Cardiac septum (tissue), 1 donor: ENCODE data around the gene PYCR2. TPM values are rescaled to one million over a fixed set of nuclear protein-coding genes. Genes with fewer than 3 reads are reported as not detected.
A peak's percentile ranks its signal among the peaks of the same experiment; 100 is the strongest.

Experiments used
- DNase-seq: peaks from one replicate; pipeline ENCODE4 v3.0.0-alpha.2; 2020; ENCODE audit warnings: low spot score
- intact Hi-C: fragments of 100-400 bp; cut with DNase I; formaldehyde crosslinking; loops from one replicate; pipeline ENCODE4 v1.14.0; 2022
- total RNA-seq: library from RNA; stranded (reverse); fragmentation: NEBNext Ultra II Directional; extraction: Animal tissue kit (Norgen Biotek cat#: 25700); gene quantifications from one replicate; pipeline ENCODE4 v1.2.1, GENCODE V29; 2021
- donor health status: DM: no; HTN: no; CAD: no.

PYCR2 gene
- total RNA-seq, 1 donor from 2014 or later, result 68.6 TPM

DNA sequence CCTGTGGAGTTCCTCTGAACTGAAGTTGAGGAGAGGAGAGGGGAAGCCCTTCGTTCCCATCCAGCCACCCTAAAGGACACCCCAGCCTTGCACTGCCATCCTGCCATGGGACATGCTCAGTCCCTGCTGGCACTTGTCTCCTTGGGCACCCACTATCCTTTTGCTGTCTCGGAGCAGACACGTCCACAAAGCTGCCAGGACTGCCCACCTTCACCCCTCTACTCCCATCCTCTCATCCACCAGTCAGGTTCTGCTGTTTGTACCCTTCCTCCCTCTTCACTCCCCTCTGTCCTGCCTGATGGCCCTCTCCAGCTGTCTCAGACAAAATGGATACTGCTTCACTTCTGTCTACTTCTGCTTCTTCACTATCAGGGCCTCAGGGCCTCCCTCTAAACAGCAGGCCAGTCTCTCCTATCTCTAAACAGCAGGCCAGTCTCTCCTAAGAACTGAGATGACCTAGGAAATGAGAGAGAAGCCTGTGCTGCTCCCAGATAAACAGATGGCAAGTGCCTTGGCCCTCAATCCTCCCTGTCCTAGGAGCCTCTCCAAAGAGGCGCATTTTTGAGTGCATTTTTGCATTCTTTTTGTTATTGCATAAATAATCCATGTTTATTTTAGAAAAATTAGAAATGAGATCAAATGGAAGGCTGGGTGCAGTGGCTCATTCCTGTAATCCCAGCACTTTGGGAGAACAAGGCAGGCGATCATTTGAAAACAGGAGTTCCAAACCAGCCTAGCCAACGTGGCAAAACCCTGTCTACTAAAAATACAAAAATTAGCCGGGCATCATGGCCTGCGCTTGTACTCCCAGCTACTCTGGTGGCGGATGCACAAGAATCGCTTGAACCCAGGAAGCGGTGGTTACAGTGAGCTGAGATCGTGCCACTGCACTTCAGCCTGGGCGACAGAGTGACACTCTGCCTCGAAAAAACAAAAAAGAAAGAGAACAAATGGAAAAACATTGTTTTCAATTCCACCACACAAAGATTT, 4.4 kb upstream of the PYCR2 start:
- intact Hi-C loops, result no loop called here
- no peak for DNase-seq

DNA sequence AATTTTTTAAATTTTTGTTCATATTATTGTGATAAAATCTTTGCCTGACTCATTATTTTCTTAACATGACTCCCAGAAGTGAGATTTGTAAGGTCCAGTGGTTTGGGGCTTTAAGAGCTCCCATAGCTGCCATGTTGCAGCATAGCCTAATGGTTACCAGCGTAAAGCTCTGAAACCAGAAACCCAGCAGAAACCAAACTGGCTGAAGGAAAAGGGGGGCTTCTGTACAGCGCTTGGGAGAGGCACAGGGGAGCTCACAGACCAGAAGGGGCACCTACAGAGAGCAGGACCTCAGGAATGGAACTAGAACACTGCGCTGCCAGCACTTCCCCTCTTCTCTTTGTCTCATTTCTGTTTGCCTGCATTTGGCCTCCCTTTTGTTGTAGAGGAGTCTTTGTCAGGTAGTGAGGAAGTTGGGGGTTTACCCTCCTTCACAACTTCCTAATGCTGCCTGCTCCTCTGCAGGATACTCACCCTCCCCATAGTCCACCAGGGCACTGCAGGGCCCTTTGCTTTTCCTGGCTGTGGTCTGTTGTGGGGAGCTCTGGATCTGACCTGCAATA, 2.6 kb upstream of the PYCR2 start:
- intact Hi-C loops, result no loop called here
- DNase-seq, result no peak

- no peak for DNase-seq
Observed at GRCh38 chr1:225923381-225923691, 714 bp downstream of the PYCR2 start.

GRCh38 chr1:225921734-225922709, 2.0 kb downstream of the PYCR2 start:
- intact Hi-C loops, result loop anchor here (5.0 kb wide), 1 partner anchor 495 kb away; the partner anchor contains the start of gene LBR
- no peak for DNase-seq

More at GRCh38 chr1:225923381-225923691, 714 bp downstream of the PYCR2 start:
- intact Hi-C loops, result loop anchor here (5.0 kb wide), 1 partner anchor 496 kb away; the partner anchor contains the start of gene LBR

DNA sequence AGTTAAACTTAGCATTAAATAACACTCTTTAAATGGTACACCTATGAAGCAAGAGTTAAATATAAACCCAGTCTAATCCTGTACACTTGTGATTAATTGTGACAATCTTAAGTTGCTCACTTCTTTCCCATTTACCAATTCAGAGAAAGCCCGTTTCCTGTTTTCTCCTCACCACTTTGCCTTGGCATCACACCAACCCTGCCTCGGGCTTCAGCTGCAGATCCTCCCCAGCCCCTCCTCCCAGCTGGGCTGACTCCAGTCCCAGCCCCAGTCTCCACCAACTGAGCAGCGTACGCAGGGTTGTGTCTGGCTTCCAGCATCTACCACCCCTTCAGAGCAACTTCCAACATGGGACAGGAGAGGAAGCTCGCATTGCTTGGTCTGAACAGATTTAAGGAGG, 4.1 kb downstream of the PYCR2 start:
- intact Hi-C loops, result loop anchor here (5.0 kb wide), 1 partner anchor 493 kb away; the partner anchor contains the start of gene LBR
- DNase-seq, result peak; percentile 81

GRCh38 chr1:225918280-225918679, 5.8 kb downstream of the PYCR2 start:
- DNase-seq, result no peak
- intact Hi-C loops, result no loop called here

GRCh38 chr1:225917536-225917935, 6.5 kb downstream of the PYCR2 start:
- DNase-seq, result no peak

DNA sequence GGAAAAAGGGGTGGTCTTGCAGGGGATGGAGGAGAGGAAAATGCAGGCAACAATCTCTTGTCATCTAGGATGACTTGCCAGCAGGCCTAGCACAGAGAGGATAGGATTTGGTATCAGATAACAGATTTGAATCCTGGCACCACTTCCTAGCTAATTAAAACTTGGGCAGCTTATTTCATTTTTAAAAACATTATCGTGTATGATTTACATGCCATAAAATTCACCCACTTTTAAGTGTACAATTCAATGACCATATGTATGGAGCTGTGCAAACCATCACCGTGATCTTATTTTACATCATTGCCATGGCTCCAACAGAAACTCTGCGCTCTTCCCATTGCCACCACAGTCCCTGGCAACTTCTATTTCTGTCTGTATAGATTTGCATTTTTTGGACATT, 6.9 kb downstream of the PYCR2 start:
- DNase-seq, result no peak
- intact Hi-C loops, result no loop called here

More at GRCh38 chr1:225917536-225917935, 6.5 kb downstream of the PYCR2 start:
- intact Hi-C loops, result no loop called here

GRCh38 chr1:225915538-225915991, 8.5 kb downstream of the PYCR2 start:
- no peak for DNase-seq
- intact Hi-C loops, result no loop called here

GRCh38 chr1:225914947-225915346, 9.1 kb downstream of the PYCR2 start:
- intact Hi-C loops, result loop anchor here (5.0 kb wide), 2 partner anchors 57 to 138 kb away; partner anchors contain the start of gene SRP9
- DNase-seq, result no peak

GRCh38 chr1:225914391-225914790, 9.7 kb downstream of the PYCR2 start:
- intact Hi-C loops, result loop anchor here (5.0 kb wide), 2 partner anchors 58 to 137 kb away; partner anchors contain the start of gene SRP9
- DNase-seq, result no peak

- intact Hi-C loops, result loop anchor here (1.0 to 5.0 kb wide), 3 partner anchors 61 to 436 kb away; partner anchors contain the start of gene SRP9
- peak; percentile 81 for DNase-seq
Observed at GRCh38 chr1:225911191-225912130, 12.6 kb downstream of the PYCR2 start.

GRCh38 chr1:225909477-225909876, 14.6 kb downstream of the PYCR2 start:
- DNase-seq, result no peak
- intact Hi-C loops, result no loop called here

DNA sequence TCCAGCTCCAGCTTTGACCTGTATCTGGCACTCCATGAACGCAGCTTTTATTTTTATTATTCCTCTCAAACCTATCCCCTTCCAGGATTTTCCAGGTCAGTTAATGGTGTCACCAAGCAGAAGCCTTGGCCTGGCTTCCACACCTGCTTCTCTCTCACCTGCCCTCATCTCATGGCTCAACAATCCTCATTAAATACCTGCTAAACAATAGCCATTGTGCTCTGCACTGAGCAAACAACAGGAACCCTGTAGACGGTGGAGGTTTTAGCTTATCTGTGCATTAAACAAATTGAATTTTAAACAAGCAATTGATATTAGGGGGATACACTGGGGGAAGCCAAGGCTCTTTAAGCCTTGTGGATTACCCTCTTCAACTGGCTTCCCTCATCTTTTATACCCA, 15.3 kb downstream of the PYCR2 start:
- intact Hi-C loops, result no loop called here
- no peak for DNase-seq

- intact Hi-C loops, result no loop called here
- DNase-seq, result no peak
Observed at GRCh38 chr1:225908013-225908640, 15.9 kb downstream of the PYCR2 start.

- intact Hi-C loops, result no loop called here
Observed at GRCh38 chr1:225907341-225907740, 16.7 kb downstream of the PYCR2 start.

GRCh38 chr1:225906467-225906866, 17.6 kb downstream of the PYCR2 start:
- intact Hi-C loops, result no loop called here
- DNase-seq, result no peak

More at GRCh38 chr1:225907341-225907740, 16.7 kb downstream of the PYCR2 start:
- DNase-seq, result no peak

- no peak for DNase-seq
Observed at GRCh38 chr1:225903623-225904022, 20.4 kb downstream of the PYCR2 start.

More at GRCh38 chr1:225903623-225904022, 20.4 kb downstream of the PYCR2 start:
- intact Hi-C loops, result no loop called here
